ENCODE measurements around the gene MAST4. TPM values are rescaled to one million over a fixed set of nuclear protein-coding genes. Genes with fewer than 3 reads are reported as not detected.

MAST4 gene
- total and polyA plus RNA-seq, 8 donors = 5.9 to 29.7 (median 10.0) TPM

GRCh38 chr5:66881480-66882161 is 285.4 kb downstream of the MAST4 start:
- H3K4me3 ChIP-seq = no peak overlapping the region
- H3K9me3 ChIP-seq = no peaks in the 10 kb centered on the region
- ATAC-seq (peak; percentile 77 to 86 (median 84)), FAIRE-seq (no peak), DNase-seq (peak in 2 of 6 donors; percentile 29 to 39)
- H3K36me3 ChIP-seq = no peaks in the 10 kb centered on the region
- H3K27me3 ChIP-seq = no peaks in the 10 kb centered on the region
- WGBS, 2 donors = 7 to 8% methylated on average over 2 of the region's 2 CpGs
- intact Hi-C loops (cut with DNase I) = no loop called here
- peak overlapping the region in 3 of 4 donors; percentile 20 to 67 (median 55) for H3K27ac ChIP-seq
- H3K4me1 ChIP-seq = peaks cover 0 to 13% (median 10%) of the 10 kb centered on the region in 3 donors
- no peak for TF ChIP-seq CTCF (IDR thresholded peaks at IDR 0.05)

- peak overlapping the region in 2 of 4 donors; percentile 55 to 67 for H3K27ac ChIP-seq
- intact Hi-C loops (cut with DNase I) = no loop called here
- peaks cover 0 to 13% (median 10%) of the 10 kb centered on the region in 3 donors for H3K4me1 ChIP-seq
- H3K4me3 ChIP-seq = no peak overlapping the region
- peak in 2 of 4 donors; percentile 57 to 61 for ATAC-seq
- 54 to 76% methylated on average over 3 of the region's 3 CpGs for WGBS, 2 donors
- H3K27me3 ChIP-seq = no peaks in the 10 kb centered on the region
- H3K36me3 ChIP-seq = no peaks in the 10 kb centered on the region
- no peak for FAIRE-seq
- DNase-seq = no peak
- H3K9me3 ChIP-seq = no peaks in the 10 kb centered on the region
- no peak for TF ChIP-seq CTCF (IDR thresholded peaks at IDR 0.05)
Measured at GRCh38 chr5:66882606-66883227, 286.5 kb downstream of the MAST4 start.

GRCh38 chr5:66884564-66885243 is 288.5 kb downstream of the MAST4 start:
- Histone ChIP-seq H3K4me1 (peaks cover 0 to 13% (median 10%) of the 10 kb centered on the region in 3 donors), H3K9me3 (no peaks in the 10 kb centered on the region), H3K4me3 (no peak overlapping the region), H3K36me3 (no peaks in the 10 kb centered on the region), H3K27ac (peak overlapping the region in 1 of 4 donors; percentile 7), H3K27me3 (no peaks in the 10 kb centered on the region)
- WGBS, 2 donors = 56 to 63% methylated on average over 10 of the region's 10 CpGs
- ATAC-seq (no peak), DNase-seq (no peak), FAIRE-seq (no peak)
- no peak for TF ChIP-seq CTCF (IDR thresholded peaks at IDR 0.05)
- intact Hi-C loops (cut with DNase I) = no loop called here

GRCh38 chr5:66886941-66887340 is 290.7 kb downstream of the MAST4 start:
- FAIRE-seq (no peak), ATAC-seq (no peak), DNase-seq (no peak)
- Histone ChIP-seq H3K27me3 (no peaks in the 10 kb centered on the region), H3K27ac (no peak overlapping the region), H3K9me3 (no peaks in the 10 kb centered on the region), H3K4me1 (peaks cover 0 to 16% (median 5%) of the 10 kb centered on the region in 3 donors), H3K36me3 (no peaks in the 10 kb centered on the region), H3K4me3 (no peak overlapping the region)
- intact Hi-C loops (cut with DNase I) = no loop called here
- no peak for TF ChIP-seq CTCF (IDR thresholded peaks at IDR 0.05)
- 29 to 42% methylated on average over 1 of the region's 1 CpG for WGBS, 2 donors

Measured in pancreas (tissue), 10 donors.